Suprapubic skin (tissue), 4 donors: ENCODE data around the gene TNIP1.

Experiments
- POLR2A ChIP-seq, 2 donors: fragments of 450-650 bp; IDR thresholded peaks; one replicate each; pipeline ENCODE4 v1.6.1; 2017; ENCODE audit warnings: antibody characterized with exemption in 2 of 2, mild to moderate bottlenecking in 2 of 2, moderate library complexity in 2 of 2
- POLR2AphosphoS5 ChIP-seq, 3 donors: sonication (generic); formaldehyde crosslinking; IDR thresholded peaks; one replicate each; pipeline ENCODE4 v1.6.1; 2017; ENCODE audit warnings: antibody characterized with exemption in 3 of 3
- TF ChIP-seq, protein P1 (sequence below), 2 donors: fragments of 200-600 bp in 1 of 2; fragments of 450-650 bp in 1 of 2; sonication (generic) in 1 of 2; IDR thresholded peaks; one replicate each; pipeline ENCODE4 v1.5.1; 2016 to 2019; ENCODE audit warnings: antibody characterized with exemption in 2 of 2, mild to moderate bottlenecking in 1 of 2, moderate library complexity in 1 of 2

DNA sequence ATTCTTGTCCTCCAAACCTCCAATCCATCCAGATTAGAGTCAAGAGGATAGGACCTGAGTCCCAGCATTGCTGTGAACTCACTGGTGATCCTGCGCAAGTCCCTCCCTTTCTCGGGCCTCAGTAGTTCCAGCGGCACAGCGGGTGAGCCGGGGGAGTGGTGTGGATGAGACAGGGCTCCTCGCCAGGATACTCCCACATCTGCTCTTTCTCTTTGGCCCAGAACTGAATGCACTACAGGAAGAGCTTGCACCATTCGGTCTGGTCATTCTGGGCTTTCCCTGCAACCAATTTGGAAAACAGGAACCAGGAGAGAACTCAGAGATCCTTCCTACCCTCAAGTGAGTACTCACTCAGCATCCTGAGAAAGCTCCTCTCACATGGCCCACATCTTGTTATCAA, 54.2 kb downstream of the TNIP1 start:
- TF ChIP-seq, protein P1, sequence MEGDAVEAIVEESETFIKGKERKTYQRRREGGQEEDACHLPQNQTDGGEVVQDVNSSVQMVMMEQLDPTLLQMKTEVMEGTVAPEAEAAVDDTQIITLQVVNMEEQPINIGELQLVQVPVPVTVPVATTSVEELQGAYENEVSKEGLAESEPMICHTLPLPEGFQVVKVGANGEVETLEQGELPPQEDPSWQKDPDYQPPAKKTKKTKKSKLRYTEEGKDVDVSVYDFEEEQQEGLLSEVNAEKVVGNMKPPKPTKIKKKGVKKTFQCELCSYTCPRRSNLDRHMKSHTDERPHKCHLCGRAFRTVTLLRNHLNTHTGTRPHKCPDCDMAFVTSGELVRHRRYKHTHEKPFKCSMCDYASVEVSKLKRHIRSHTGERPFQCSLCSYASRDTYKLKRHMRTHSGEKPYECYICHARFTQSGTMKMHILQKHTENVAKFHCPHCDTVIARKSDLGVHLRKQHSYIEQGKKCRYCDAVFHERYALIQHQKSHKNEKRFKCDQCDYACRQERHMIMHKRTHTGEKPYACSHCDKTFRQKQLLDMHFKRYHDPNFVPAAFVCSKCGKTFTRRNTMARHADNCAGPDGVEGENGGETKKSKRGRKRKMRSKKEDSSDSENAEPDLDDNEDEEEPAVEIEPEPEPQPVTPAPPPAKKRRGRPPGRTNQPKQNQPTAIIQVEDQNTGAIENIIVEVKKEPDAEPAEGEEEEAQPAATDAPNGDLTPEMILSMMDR (IDR thresholded peaks at IDR 0.05) = no peak
- TF ChIP-seq POLR2A (IDR thresholded peaks at IDR 0.05) = no peak
- no peak for TF ChIP-seq POLR2AphosphoS5 (IDR thresholded peaks at IDR 0.05)
